ENCODE data around the gene SPATA13.

Gene SPATA13

DNA sequence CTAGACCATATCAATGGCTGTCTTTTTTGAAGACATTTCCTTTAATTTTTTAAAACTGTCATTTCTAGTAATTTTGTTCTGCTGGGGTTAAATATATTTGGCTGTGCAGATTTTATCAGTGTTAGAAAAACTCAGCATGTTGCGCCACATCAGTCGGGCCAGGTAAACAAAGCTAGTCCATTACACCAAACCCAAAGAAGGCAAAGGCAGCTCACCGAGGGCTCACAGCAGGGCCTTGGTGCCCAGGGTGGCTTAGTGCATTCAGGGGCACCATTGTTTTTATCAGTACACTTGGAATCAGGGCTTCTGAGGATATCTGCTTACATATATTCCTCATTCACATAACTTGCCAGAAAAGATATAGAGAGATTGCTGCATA lies 22.2 kb downstream of the SPATA13 start:
- Mint-ChIP-seq H3K27me3 (ENCODE audit: low read depth) (no peaks in the 10 kb centered on the region), H3K4me3 (no peak overlapping the region), H3K4me1 (ENCODE audit: low read depth) (peaks cover 34% of the 10 kb centered on the region), H3K27ac (no peak overlapping the region), H3K9me3 (peaks cover 16% of the 10 kb centered on the region), H3K36me3 (ENCODE audit: low read depth) (peaks cover 12% of the 10 kb centered on the region)
- DNase-seq (ENCODE audit: low spot score), result no peak

- H3K36me3 Mint-ChIP-seq (ENCODE audit: low read depth), result peaks cover 12% of the 10 kb centered on the region
- peaks cover 42% of the 10 kb centered on the region for H3K4me1 Mint-ChIP-seq (ENCODE audit: low read depth)
- H3K27ac Mint-ChIP-seq, result no peak overlapping the region
- peaks cover 17% of the 10 kb centered on the region for H3K9me3 Mint-ChIP-seq
- DNase-seq (ENCODE audit: low spot score), result no peak
- no peaks in the 10 kb centered on the region for H3K27me3 Mint-ChIP-seq (ENCODE audit: low read depth)
- H3K4me3 Mint-ChIP-seq, result no peak overlapping the region
Measured at GRCh38 chr13:24183741-24184182, 23.2 kb downstream of the SPATA13 start.

- Mint-ChIP-seq H3K27me3 (ENCODE audit: low read depth) (no peaks in the 10 kb centered on the region), H3K4me3 (no peak overlapping the region), H3K9me3 (peaks cover 20% of the 10 kb centered on the region), H3K4me1 (ENCODE audit: low read depth) (peaks cover 45% of the 10 kb centered on the region), H3K36me3 (ENCODE audit: low read depth) (peaks cover 15% of the 10 kb centered on the region), H3K27ac (no peak overlapping the region)
- no peak for DNase-seq (ENCODE audit: low spot score)
Measured at GRCh38 chr13:24184265-24184841, 23.8 kb downstream of the SPATA13 start.

- Mint-ChIP-seq H3K4me3 (no peak overlapping the region), H3K27me3 (ENCODE audit: low read depth) (no peaks in the 10 kb centered on the region), H3K36me3 (ENCODE audit: low read depth) (peaks cover 12% of the 10 kb centered on the region), H3K27ac (no peak overlapping the region), H3K9me3 (peaks cover 15% of the 10 kb centered on the region), H3K4me1 (ENCODE audit: low read depth) (peaks cover 42% of the 10 kb centered on the region)
- DNase-seq (ENCODE audit: low spot score), result no peak
Measured at GRCh38 chr13:24184882-24185281, 24.4 kb downstream of the SPATA13 start.

- H3K9me3 Mint-ChIP-seq, result peaks cover 14% of the 10 kb centered on the region
- no peaks in the 10 kb centered on the region for H3K27me3 Mint-ChIP-seq (ENCODE audit: low read depth)
- no peak overlapping the region for H3K4me3 Mint-ChIP-seq
- H3K27ac Mint-ChIP-seq, result no peak overlapping the region
- no peak for DNase-seq (ENCODE audit: low spot score)
- H3K36me3 Mint-ChIP-seq (ENCODE audit: low read depth), result peaks cover 11% of the 10 kb centered on the region
- H3K4me1 Mint-ChIP-seq (ENCODE audit: low read depth), result peaks cover 42% of the 10 kb centered on the region
Measured at GRCh38 chr13:24185591-24186232, 25.2 kb downstream of the SPATA13 start.

DNA sequence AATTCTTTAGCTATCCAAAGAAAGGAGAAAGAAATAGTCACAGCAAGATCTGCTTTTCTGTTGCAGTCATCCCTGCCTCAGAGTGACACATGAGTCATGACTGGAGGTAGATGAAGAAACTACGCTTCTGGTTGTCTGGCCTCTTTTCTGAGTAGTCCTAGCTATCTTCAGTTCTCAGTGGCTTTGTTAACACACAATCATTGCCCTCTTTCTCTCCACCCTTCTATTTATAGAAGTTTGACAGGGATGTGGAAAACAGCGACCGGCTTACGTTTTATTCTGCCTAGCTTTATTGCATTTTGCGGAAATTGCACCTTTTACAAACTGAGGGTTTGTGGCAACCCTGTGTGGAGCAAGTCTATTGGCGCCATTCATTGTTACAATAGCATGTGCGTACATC lies 26.7 kb downstream of the SPATA13 start:
- no peaks in the 10 kb centered on the region for H3K27me3 Mint-ChIP-seq (ENCODE audit: low read depth)
- peaks cover 40% of the 10 kb centered on the region for H3K4me1 Mint-ChIP-seq (ENCODE audit: low read depth)
- H3K27ac Mint-ChIP-seq, result no peak overlapping the region
- peaks cover 7% of the 10 kb centered on the region for H3K9me3 Mint-ChIP-seq
- peak; percentile 41 for DNase-seq (ENCODE audit: low spot score)
- H3K4me3 Mint-ChIP-seq, result no peak overlapping the region
- H3K36me3 Mint-ChIP-seq (ENCODE audit: low read depth), result peaks cover 7% of the 10 kb centered on the region

- H3K4me3 Mint-ChIP-seq, result no peak overlapping the region
- peaks cover 4% of the 10 kb centered on the region for H3K9me3 Mint-ChIP-seq
- H3K27me3 Mint-ChIP-seq (ENCODE audit: low read depth), result no peaks in the 10 kb centered on the region
- no peak for DNase-seq (ENCODE audit: low spot score)
- H3K4me1 Mint-ChIP-seq (ENCODE audit: low read depth), result peaks cover 19% of the 10 kb centered on the region
- H3K27ac Mint-ChIP-seq, result no peak overlapping the region
- peaks cover 4% of the 10 kb centered on the region for H3K36me3 Mint-ChIP-seq (ENCODE audit: low read depth)
Measured at GRCh38 chr13:24192057-24192810, 31.7 kb downstream of the SPATA13 start.

GRCh38 chr13:24192811-24193162 lies 32.3 kb downstream of the SPATA13 start:
- H3K36me3 Mint-ChIP-seq (ENCODE audit: low read depth), result peaks cover 2% of the 10 kb centered on the region
- H3K4me3 Mint-ChIP-seq, result no peak overlapping the region
- peaks cover 14% of the 10 kb centered on the region for H3K4me1 Mint-ChIP-seq (ENCODE audit: low read depth)
- no peak overlapping the region for H3K27ac Mint-ChIP-seq
- no peak for DNase-seq (ENCODE audit: low spot score)
- H3K9me3 Mint-ChIP-seq, result peaks cover 4% of the 10 kb centered on the region
- H3K27me3 Mint-ChIP-seq (ENCODE audit: low read depth), result no peaks in the 10 kb centered on the region

- no peaks in the 10 kb centered on the region for H3K27me3 Mint-ChIP-seq (ENCODE audit: low read depth)
- DNase-seq (ENCODE audit: low spot score), result no peak
- H3K4me3 Mint-ChIP-seq, result no peak overlapping the region
- no peak overlapping the region for H3K27ac Mint-ChIP-seq
- H3K9me3 Mint-ChIP-seq, result no peaks in the 10 kb centered on the region
- no peaks in the 10 kb centered on the region for H3K36me3 Mint-ChIP-seq (ENCODE audit: low read depth)
- peaks cover 3% of the 10 kb centered on the region for H3K4me1 Mint-ChIP-seq (ENCODE audit: low read depth)
Measured at GRCh38 chr13:24194447-24194846, 33.9 kb downstream of the SPATA13 start.

DNA sequence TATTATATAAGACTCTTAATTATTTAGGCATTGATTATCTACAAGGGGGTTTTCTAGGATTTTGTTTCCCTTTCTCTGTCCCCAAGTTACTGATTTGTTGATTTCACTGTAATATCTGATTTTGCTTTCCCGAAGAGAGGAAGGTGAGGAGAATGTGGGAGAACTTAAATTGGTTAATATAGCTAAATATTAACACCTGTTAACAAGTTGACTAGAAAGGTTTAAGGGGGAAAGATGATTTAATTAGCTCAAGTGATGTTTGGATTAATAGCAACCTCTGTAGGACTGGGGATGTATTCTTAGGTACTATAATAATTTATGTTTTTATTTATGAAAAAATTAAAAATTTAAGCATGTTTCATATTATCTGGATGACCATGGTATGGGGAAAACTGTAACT lies 35.1 kb downstream of the SPATA13 start:
- no peaks in the 10 kb centered on the region for H3K36me3 Mint-ChIP-seq (ENCODE audit: low read depth)
- no peaks in the 10 kb centered on the region for H3K27me3 Mint-ChIP-seq (ENCODE audit: low read depth)
- no peak overlapping the region for H3K27ac Mint-ChIP-seq
- H3K9me3 Mint-ChIP-seq, result no peaks in the 10 kb centered on the region
- H3K4me1 Mint-ChIP-seq (ENCODE audit: low read depth), result peaks cover 3% of the 10 kb centered on the region
- no peak overlapping the region for H3K4me3 Mint-ChIP-seq
- DNase-seq (ENCODE audit: low spot score), result no peak

DNA sequence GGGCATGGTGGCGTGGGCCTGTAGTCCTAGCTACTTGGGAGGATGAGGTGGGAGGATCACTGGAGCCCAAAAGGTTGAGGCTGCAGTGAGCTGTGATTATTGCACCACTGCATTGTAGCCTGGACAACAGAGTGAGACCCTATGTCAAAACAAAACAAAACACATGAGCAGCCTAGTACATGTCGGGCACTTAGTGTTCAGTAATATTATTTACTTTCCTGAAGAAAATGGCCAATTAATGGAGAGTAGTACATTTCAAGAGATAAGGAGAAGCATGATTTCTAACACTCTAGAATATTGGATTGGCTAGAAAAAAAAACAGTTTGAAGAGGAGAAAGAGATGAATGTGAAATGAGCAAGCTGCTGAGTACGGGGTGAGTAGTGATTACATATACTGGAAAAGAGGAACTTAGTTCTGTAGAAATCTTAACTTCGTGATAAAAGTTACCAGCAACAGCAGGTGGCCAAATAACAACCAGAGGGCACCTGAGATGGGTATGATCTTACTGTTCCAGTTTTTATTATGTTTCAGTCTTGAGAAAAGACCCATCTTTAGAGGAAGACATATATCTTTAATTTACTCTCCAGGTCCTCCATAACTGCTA lies 36.2 kb downstream of the SPATA13 start:
- H3K4me1 Mint-ChIP-seq (ENCODE audit: low read depth), result peaks cover 3% of the 10 kb centered on the region
- no peaks in the 10 kb centered on the region for H3K9me3 Mint-ChIP-seq
- H3K4me3 Mint-ChIP-seq, result no peak overlapping the region
- no peak overlapping the region for H3K27ac Mint-ChIP-seq
- H3K36me3 Mint-ChIP-seq (ENCODE audit: low read depth), result no peaks in the 10 kb centered on the region
- DNase-seq (ENCODE audit: low spot score), result no peak
- no peaks in the 10 kb centered on the region for H3K27me3 Mint-ChIP-seq (ENCODE audit: low read depth)

DNA sequence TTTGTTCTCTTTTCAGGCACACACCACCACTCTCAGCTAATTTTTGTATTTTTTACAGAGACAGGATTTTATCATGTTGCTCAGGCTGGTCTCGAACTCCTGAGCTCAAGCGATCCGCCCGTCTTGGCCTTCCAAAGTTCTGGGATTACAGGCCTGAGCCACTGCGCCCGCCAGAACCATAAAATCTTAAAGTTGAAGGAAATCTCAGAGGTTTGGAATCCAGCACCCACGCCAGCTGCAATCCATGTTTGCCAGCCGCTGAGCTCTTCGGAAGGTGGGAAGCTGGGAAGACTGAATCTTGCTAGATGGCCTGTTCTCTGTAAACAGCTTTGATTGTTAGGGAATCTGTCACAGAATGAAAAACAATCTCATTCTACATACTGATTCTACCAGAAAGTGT lies 38.5 kb downstream of the SPATA13 start:
- Mint-ChIP-seq H3K36me3 (ENCODE audit: low read depth) (peaks cover 1% of the 10 kb centered on the region), H3K27me3 (ENCODE audit: low read depth) (no peaks in the 10 kb centered on the region), H3K4me3 (no peak overlapping the region), H3K4me1 (ENCODE audit: low read depth) (peaks cover 8% of the 10 kb centered on the region), H3K27ac (no peak overlapping the region), H3K9me3 (no peaks in the 10 kb centered on the region)
- DNase-seq (ENCODE audit: low spot score), result no peak

DNA sequence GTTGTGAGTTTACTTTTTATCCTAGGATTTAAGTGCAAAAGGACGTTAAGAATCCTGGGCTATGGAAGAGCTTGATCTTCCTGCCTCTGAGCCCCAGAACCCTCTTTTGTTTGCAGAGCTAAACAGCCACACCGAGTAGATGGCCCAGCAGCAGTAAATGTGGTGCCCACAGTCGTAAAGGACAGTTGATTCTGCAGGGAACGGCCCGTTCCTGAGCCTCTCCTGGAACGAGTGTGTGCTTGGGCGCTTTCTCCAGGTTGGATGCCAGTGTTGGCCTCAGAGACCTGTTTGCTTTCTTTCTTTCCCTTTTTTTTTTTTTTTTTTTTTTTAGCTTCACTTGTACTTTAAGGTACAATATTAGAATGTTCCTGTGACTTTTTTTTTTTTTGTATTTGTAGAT lies 41.7 kb downstream of the SPATA13 start:
- no peak for DNase-seq (ENCODE audit: low spot score)
- Mint-ChIP-seq H3K27ac (no peak overlapping the region), H3K4me3 (no peak overlapping the region), H3K27me3 (ENCODE audit: low read depth) (no peaks in the 10 kb centered on the region), H3K36me3 (ENCODE audit: low read depth) (peaks cover 4% of the 10 kb centered on the region), H3K9me3 (no peaks in the 10 kb centered on the region), H3K4me1 (ENCODE audit: low read depth) (peaks cover 31% of the 10 kb centered on the region)

DNA sequence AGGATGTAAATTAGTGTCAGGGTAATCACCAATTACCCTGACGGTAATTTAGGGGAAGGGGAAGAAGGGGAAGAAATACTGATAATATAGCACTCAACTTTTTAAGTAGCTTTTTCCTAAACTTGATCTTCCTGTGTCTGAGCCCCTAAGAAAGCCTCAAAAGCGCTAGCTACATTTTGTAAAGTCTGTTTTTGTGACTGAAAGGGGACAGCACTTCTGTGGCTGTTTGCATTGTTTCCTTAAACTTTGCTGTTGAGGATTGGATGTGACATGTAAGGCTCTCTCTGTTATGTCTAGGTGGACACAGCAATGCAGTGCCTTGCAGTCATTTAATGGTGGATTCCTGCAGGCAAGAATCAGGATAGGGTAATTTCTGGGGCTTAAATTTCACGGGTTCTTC lies 42.8 kb downstream of the SPATA13 start:
- H3K4me1 Mint-ChIP-seq (ENCODE audit: low read depth), result peaks cover 32% of the 10 kb centered on the region
- peak overlapping the region; percentile 51 for H3K4me3 Mint-ChIP-seq
- peaks cover 4% of the 10 kb centered on the region for H3K36me3 Mint-ChIP-seq (ENCODE audit: low read depth)
- DNase-seq (ENCODE audit: low spot score), result no peak
- no peaks in the 10 kb centered on the region for H3K9me3 Mint-ChIP-seq
- no peaks in the 10 kb centered on the region for H3K27me3 Mint-ChIP-seq (ENCODE audit: low read depth)
- no peak overlapping the region for H3K27ac Mint-ChIP-seq

Measured in T-helper 2 cell treated with Interferon-gamma antibody and Interleukin-4, amounts not matched to agents 5 μg/mL and 100 μg/mL, for 36 hours (primary cell).